Thyroid gland (tissue), 4 donors: Measurements from ENCODE around the gene STX10. TPM values are rescaled to one million over a fixed set of nuclear protein-coding genes. Genes with fewer than 3 reads are reported as not detected.
"Not testable (repeated sequence)": the region's sequence is repeated elsewhere in the genome, so short reads cannot be mapped to it uniquely, and the experiment has no call there.

Experiments used
- DNase-seq, 2 donors: peaks; one replicate each; pipeline ENCODE4 v3.0.0-alpha.2; 2019
- H3K27ac ChIP-seq, 3 donors: fragments of 200-600 bp; sonication (generic); 1 replicate in 2 of 3; 2 replicates in 1 of 3; pipeline ENCODE4 v1.5.1; 2016 to 2019; ENCODE audit warnings: mild to moderate bottlenecking in 1 of 3, moderate library complexity in 1 of 3
- H3K27me3 ChIP-seq: fragments of 200-600 bp; sonication (generic); one replicate; pipeline ENCODE4 v1.5.1; 2019
- H3K36me3 ChIP-seq, 2 donors: fragments of 200-600 bp; sonication (generic); one replicate each; pipeline ENCODE4 v1.5.1; 2016 to 2019
- H3K4me1 ChIP-seq, 2 donors: fragments of 200-600 bp; sonication (generic); one replicate each; pipeline ENCODE4 v1.5.1; 2017 to 2019
- H3K4me3 ChIP-seq, 3 donors: fragments of 200-600 bp; sonication (generic); replicated peaks in 1 of 3; 1 replicate in 2 of 3; 2 replicates in 1 of 3; pipeline ENCODE4 v1.5.1; 2016; ENCODE audit warnings: mild to moderate bottlenecking in 1 of 3
- H3K9me3 ChIP-seq: fragments of 200-600 bp; sonication (generic); one replicate; pipeline ENCODE4 v1.5.1; 2017
- CTCF ChIP-seq, 6 experiments: fragments of 200-600 bp in 3 of 6; fragments of 450-650 bp in 3 of 6; sonication (generic) in 3 of 6; IDR thresholded peaks; one replicate each; pipeline ENCODE4 v1.5.1; 2016 to 2019; ENCODE audit warnings: antibody characterized with exemption in 6 of 6, mild to moderate bottlenecking in 2 of 6, inconsistent platforms in 1 of 6, moderate library complexity in 1 of 6
- POLR2A ChIP-seq, 2 donors: fragments of 450-650 bp; IDR thresholded peaks; one replicate each; pipeline ENCODE4 v1.6.1; 2017; ENCODE audit warnings: antibody characterized with exemption in 2 of 2, mild to moderate bottlenecking in 2 of 2, moderate library complexity in 1 of 2
- WGBS, 2 donors: methylation state at CpG; one replicate each; pipeline ENCODE4 v1.1.5; 2017; 5-methylcytosine and 5-hydroxymethylcytosine counted together
- intact Hi-C: fragments of 100-400 bp; cut with DNase I; formaldehyde crosslinking; loops from one replicate; pipeline ENCODE4 v1.15.1; 2023
- total RNA-seq, 4 donors: library from RNA; depleted of rRNA; stranded (reverse); fragments of >200 nt; gene quantifications; one replicate each; pipeline ENCODE4 v1.2.3, GENCODE V29; 2016

STX10 gene
- total RNA-seq, 4 donors from 2014 or later: 39.2 to 91.9 (median 56.5) TPM

- Histone ChIP-seq H3K4me1 (no peaks in the 10 kb centered on the region), H3K9me3 (no peaks in the 10 kb centered on the region), H3K27me3 (no peaks in the 10 kb centered on the region), H3K36me3 (no peaks in the 10 kb centered on the region), H3K27ac (no peak overlapping the region), H3K4me3 (no peak overlapping the region)
- TF ChIP-seq CTCF (IDR thresholded peaks at IDR 0.05): no peak
- TF ChIP-seq POLR2A (IDR thresholded peaks at IDR 0.05): no peak
- intact Hi-C loops: no loop called here
- 82 to 83% methylated on average over 4 of the region's 4 CpGs for WGBS, 2 donors
- no peak for DNase-seq
Observed at GRCh38 chr19:13189600-13189999, 39.4 kb upstream of the STX10 start.

- no peak for TF ChIP-seq POLR2A (IDR thresholded peaks at IDR 0.05)
- no peaks in the 10 kb centered on the region for H3K36me3 ChIP-seq
- no peak overlapping the region for H3K27ac ChIP-seq
- no peak overlapping the region for H3K4me3 ChIP-seq
- H3K27me3 ChIP-seq: no peaks in the 10 kb centered on the region
- H3K4me1 ChIP-seq: no peaks in the 10 kb centered on the region
- 94 to 99% methylated on average over 4 of the region's 4 CpGs for WGBS, 2 donors
- no peak for DNase-seq
- H3K9me3 ChIP-seq: no peaks in the 10 kb centered on the region
- intact Hi-C loops: no loop called here
Observed at GRCh38 chr19:13187419-13187818, 37.2 kb upstream of the STX10 start.

GRCh38 chr19:13186688-13187087, 36.5 kb upstream of the STX10 start:
- WGBS, 2 donors: 95 to 98% methylated on average over 8 to 14 of the region's 38 CpGs
- H3K27ac ChIP-seq, H3K9me3 ChIP-seq, H3K36me3 ChIP-seq, H3K27me3 ChIP-seq, intact Hi-C loops, H3K4me1 ChIP-seq, DNase-seq, H3K4me3 ChIP-seq: not testable (repeated sequence)

GRCh38 chr19:13185763-13186657, 35.8 kb upstream of the STX10 start:
- H3K4me1 ChIP-seq, H3K9me3 ChIP-seq, H3K4me3 ChIP-seq, intact Hi-C loops, H3K27ac ChIP-seq, H3K36me3 ChIP-seq, DNase-seq, H3K27me3 ChIP-seq: not testable (repeated sequence)
- WGBS, 2 donors: 88 to 94% methylated on average over 19 to 22 of the region's 22 CpGs

GRCh38 chr19:13184926-13185325, 34.8 kb upstream of the STX10 start:
- H3K27ac ChIP-seq, H3K36me3 ChIP-seq, H3K4me1 ChIP-seq, H3K4me3 ChIP-seq, H3K9me3 ChIP-seq, H3K27me3 ChIP-seq, intact Hi-C loops, DNase-seq: not testable (repeated sequence)
- WGBS, 2 donors: 64 to 87% methylated on average over 23 of the region's 23 CpGs

- Histone ChIP-seq H3K4me1 (peaks cover 6 to 10% of the 10 kb centered on the region in 2 donors), H3K4me3 (no peak overlapping the region), H3K27ac (peak overlapping the region; percentile 18 to 36 (median 24)), H3K9me3 (no peaks in the 10 kb centered on the region), H3K27me3 (no peaks in the 10 kb centered on the region), H3K36me3 (no peaks in the 10 kb centered on the region)
- TF ChIP-seq POLR2A (IDR thresholded peaks at IDR 0.05) (no peak), CTCF (IDR thresholded peaks at IDR 0.05) (no peak)
- peak; percentile 82 to 85 for DNase-seq
- 28 to 48% methylated on average over 15 to 16 of the region's 16 CpGs for WGBS, 2 donors
- intact Hi-C loops: no loop called here
Observed at GRCh38 chr19:13181747-13182388, 31.7 kb upstream of the STX10 start.

GRCh38 chr19:13178291-13178690, 28.1 kb upstream of the STX10 start:
- DNase-seq, intact Hi-C loops: not testable (repeated sequence)

GRCh38 chr19:13177584-13177983, 27.4 kb upstream of the STX10 start:
- intact Hi-C loops, H3K27me3 ChIP-seq, H3K36me3 ChIP-seq, H3K27ac ChIP-seq, DNase-seq, H3K9me3 ChIP-seq, H3K4me3 ChIP-seq: not testable (repeated sequence)
- WGBS, 2 donors: 94 to 95% methylated on average over 5 of the region's 5 CpGs
- H3K4me1 ChIP-seq: peaks cover 18 to 22% of the 10 kb centered on the region in 2 donors

More at GRCh38 chr19:13178291-13178690, 28.1 kb upstream of the STX10 start:
- H3K4me3 ChIP-seq, H3K27ac ChIP-seq, H3K27me3 ChIP-seq, H3K9me3 ChIP-seq, H3K36me3 ChIP-seq: not testable (repeated sequence)
- peaks cover 11 to 15% of the 10 kb centered on the region in 2 donors for H3K4me1 ChIP-seq
- WGBS, 2 donors: 87 to 91% methylated on average over 10 of the region's 10 CpGs
